ENCODE data around the gene PIGQ. TPM values are rescaled to one million over a fixed set of nuclear protein-coding genes. Genes with fewer than 3 reads are reported as not detected.
"Not testable (repeated sequence)": the region's sequence is repeated elsewhere in the genome, so short reads cannot be mapped to it uniquely, and the experiment has no call there.

Gene PIGQ
- polyA plus RNA-seq, 4 donors: 28.0 to 89.7 (median 50.2) TPM

- not testable (repeated sequence) for DNase-seq (ENCODE audit: low read depth in 4 of 4, low spot score in 3 of 4)
Measured at GRCh38 chr16:597655-598054, 27.9 kb downstream of the PIGQ start.

GRCh38 chr16:598823-599739, 29.3 kb downstream of the PIGQ start:
- DNase-seq (ENCODE audit: low read depth in 4 of 4, low spot score in 3 of 4): no peak

- DNase-seq (ENCODE audit: low read depth in 4 of 4, low spot score in 3 of 4): no peak
Measured at GRCh38 chr16:600781-601180, 31.0 kb downstream of the PIGQ start.

DNA sequence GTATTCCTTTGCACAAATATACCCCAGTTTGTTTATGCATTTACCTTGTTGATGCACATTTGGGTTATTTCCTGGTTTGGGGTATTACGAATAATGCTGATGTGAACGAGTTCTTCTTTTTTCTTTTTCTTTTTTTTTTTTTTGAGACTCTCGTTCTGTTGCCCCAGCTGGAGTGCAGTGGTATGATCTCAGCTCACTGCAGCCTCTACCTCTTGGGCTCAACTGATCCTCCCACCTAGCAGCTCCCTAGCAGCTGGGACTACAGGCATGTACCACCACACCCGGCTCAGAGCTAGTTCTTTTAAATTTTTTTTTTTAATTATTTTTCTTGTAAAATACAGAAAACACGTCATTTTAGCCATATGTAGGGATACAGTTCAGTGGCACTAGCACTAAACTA, 34.2 kb downstream of the PIGQ start:
- DNase-seq (ENCODE audit: low read depth in 4 of 4, low spot score in 3 of 4): no peak

DNA sequence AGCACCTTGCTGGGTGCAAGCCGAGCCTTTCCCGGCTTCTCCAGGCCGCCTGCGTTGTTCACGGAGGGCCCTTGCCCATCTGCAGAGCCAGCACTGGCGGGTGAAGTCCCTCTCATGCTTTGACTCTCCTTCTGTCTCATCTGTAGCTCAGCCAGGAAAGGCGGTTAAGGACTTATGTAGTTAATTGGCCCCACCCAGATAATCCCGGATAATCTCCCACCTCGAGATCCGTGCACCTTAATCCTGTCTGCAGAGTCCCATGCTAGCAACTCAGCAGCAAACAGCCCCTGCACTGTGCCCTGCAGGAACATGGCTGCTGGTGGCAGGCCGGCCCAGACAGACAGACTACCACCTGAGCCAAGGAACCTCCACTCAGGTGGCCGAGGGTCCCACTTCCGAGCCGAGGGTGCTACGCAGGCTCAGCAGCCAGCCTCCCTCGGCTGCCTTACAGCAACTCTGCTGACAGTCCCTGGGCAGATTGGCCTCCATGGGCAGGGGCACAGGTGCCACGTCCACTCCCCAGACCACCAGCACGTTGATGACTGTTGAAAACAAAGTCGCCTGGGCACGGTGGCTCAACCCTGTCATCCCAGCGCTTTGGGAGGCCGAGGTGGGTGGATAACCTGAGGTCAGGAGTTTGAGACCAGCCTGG, 37.0 kb downstream of the PIGQ start:
- DNase-seq (ENCODE audit: low read depth in 4 of 4, low spot score in 3 of 4): no peak

- no peak for DNase-seq (ENCODE audit: low read depth in 4 of 4, low spot score in 3 of 4)
Measured at GRCh38 chr16:608019-608418, 38.3 kb downstream of the PIGQ start.

- DNase-seq (ENCODE audit: low read depth in 4 of 4, low spot score in 3 of 4): no peak
Measured at GRCh38 chr16:609316-609715, 39.5 kb downstream of the PIGQ start.

DNA sequence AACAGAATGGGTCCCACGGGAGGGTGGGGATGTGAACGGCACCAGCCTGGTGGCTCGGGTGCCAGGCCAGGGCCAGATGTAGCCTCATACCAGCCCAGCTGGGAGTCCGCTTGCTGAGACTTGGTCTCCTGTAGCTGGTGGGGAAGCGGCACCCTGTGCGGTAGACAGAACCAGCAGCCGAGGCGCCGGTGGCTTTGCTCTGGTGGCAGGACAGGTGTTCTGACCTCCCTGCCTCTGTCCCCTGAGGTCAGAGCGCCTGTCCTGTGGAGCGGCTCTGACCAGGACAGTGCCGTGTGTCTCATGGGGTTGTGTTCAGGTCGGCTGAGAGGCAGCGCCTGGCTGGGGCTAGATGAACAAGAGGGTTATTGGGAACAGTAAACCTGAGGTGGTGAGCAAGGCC, 40.2 kb downstream of the PIGQ start:
- DNase-seq (ENCODE audit: low read depth in 4 of 4, low spot score in 3 of 4): no peak

- no peak for DNase-seq (ENCODE audit: low read depth in 4 of 4, low spot score in 3 of 4)
Measured at GRCh38 chr16:610513-611381, 41.0 kb downstream of the PIGQ start.

- no peak for DNase-seq (ENCODE audit: low read depth in 4 of 4, low spot score in 3 of 4)
Measured at GRCh38 chr16:615122-615521, 45.4 kb downstream of the PIGQ start.

GRCh38 chr16:616733-617586, 47.2 kb downstream of the PIGQ start:
- DNase-seq (ENCODE audit: low read depth in 4 of 4, low spot score in 3 of 4): no peak

- DNase-seq (ENCODE audit: low read depth in 4 of 4, low spot score in 3 of 4): no peak
Measured at GRCh38 chr16:617855-618254, 48.1 kb downstream of the PIGQ start.

GRCh38 chr16:619476-620100, 49.8 kb downstream of the PIGQ start:
- no peak for DNase-seq (ENCODE audit: low read depth in 4 of 4, low spot score in 3 of 4)

DNA sequence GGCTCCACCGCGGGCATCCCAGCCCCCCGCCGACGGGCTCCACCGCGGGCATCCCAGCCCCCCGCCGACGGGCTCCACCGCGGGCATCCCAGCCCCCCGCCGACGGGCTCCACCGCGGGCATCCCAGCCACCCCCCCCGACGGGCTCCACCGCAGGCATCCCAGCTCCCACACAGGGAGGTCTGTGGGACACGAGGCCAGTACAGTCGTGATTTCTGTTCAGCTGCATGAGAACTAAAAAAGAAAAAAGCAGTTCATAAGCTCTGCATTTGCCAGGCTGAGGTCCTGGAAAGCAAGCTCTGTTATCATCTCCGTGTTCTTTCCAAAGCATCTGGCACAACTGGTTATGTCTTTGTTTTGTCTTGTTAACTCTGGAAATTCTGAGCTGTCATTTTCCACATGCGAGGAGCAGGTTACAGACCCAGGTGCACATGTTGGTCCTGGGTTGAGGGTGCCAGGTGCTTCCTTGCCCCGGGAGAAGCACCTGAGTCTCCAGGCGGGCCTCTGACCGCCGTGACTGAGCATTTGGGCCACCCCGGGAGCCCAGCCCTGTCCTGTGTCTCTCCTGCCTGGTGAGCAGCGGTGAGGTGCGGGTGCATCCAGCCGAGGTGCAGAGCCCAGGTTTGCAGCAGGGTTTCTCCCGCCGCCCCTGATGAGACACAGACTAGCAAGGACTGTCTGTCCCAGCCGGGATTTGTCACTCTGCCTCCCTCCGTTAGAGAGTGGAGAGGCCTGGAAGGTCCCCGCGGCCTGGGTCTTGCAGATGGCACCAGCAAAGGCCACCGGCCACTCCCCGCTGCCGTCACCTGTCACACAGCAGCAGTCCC, 51.1 kb downstream of the PIGQ start:
- DNase-seq (ENCODE audit: low read depth in 4 of 4, low spot score in 3 of 4): no peak

- DNase-seq (ENCODE audit: low read depth in 4 of 4, low spot score in 3 of 4): no peak
Measured at GRCh38 chr16:621526-622105, 51.8 kb downstream of the PIGQ start.

DNA sequence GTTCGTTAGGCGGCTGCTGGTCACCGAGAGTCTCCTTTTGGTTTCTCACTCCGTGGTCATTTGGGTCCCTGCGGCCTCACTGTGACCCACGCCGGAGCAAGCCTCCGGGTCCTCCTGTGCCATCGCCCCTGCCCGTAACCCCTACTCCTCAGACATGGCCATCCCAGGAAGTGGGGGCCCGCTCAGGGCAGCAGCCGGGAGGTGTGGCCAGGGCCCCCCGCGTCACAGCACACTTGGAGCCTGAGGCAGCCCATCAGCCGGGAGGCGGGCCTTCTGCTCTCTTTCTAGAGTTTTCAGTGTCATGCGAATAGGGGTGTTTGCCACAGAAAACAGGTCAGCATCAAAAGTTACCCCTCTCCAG, 53.1 kb downstream of the PIGQ start:
- no peak for DNase-seq (ENCODE audit: low read depth in 4 of 4, low spot score in 3 of 4)

- DNase-seq (ENCODE audit: low read depth in 4 of 4, low spot score in 3 of 4): no peak
Measured at GRCh38 chr16:624526-625070, 54.8 kb downstream of the PIGQ start.

All from left renal pelvis (tissue), 4 donors.